ENCODE results near the gene TPRX1.

GRCh38 chr19:47768604-47769003 lies 35.7 kb downstream of the TPRX1 start:
- TF ChIP-seq CTCF (IDR thresholded peaks at IDR 0.05; ENCODE audit: low read length) (no peak), EZH2phosphoT487 (IDR thresholded peaks at IDR 0.05; ENCODE audit: low read length) (no peak)

Data from MM.1S (cell line).